OCI-M1 (cell line): Measurements from ENCODE around the gene RFC3.

Experiments used
- DNase-seq: peaks from one replicate; lab custom pipeline; 2025; lab: John Stamatoyannopoulos, UW

RFC3 gene

GRCh38 chr13:33868343-33868994 is 50.5 kb downstream of the RFC3 start:
- DNase-seq: no peak

GRCh38 chr13:33869005-33869404 is 51.1 kb downstream of the RFC3 start:
- DNase-seq: no peak

GRCh38 chr13:33870046-33870668 is 52.2 kb downstream of the RFC3 start:
- DNase-seq: no peak

GRCh38 chr13:33871207-33872004 is 53.5 kb downstream of the RFC3 start:
- DNase-seq: no peak

- DNase-seq: no peak
Observed at GRCh38 chr13:33872005-33872351, 54.0 kb downstream of the RFC3 start.

GRCh38 chr13:33873251-33873908 is 55.4 kb downstream of the RFC3 start:
- no peak for DNase-seq

GRCh38 chr13:33874871-33875270 is 56.9 kb downstream of the RFC3 start:
- DNase-seq: no peak

- DNase-seq: no peak
Observed at GRCh38 chr13:33875618-33876401, 57.9 kb downstream of the RFC3 start.

GRCh38 chr13:33876716-33877394 is 58.9 kb downstream of the RFC3 start:
- no peak for DNase-seq

- DNase-seq: no peak
Observed at GRCh38 chr13:33879118-33879517, 61.2 kb downstream of the RFC3 start.

GRCh38 chr13:33882804-33883203 is 64.9 kb downstream of the RFC3 start:
- DNase-seq: no peak

- DNase-seq: no peak
Observed at GRCh38 chr13:33884531-33885220, 66.7 kb downstream of the RFC3 start.
